Tibial nerve (tissue), 3 donors: Measurements from ENCODE around the gene DCP1B.

Experiments used
- CTCF ChIP-seq, 5 experiments: fragments of 200-600 bp in 3 of 5; fragments of 450-650 bp in 2 of 5; sonication (generic) in 3 of 5; IDR thresholded peaks; one replicate each; pipeline ENCODE4 v1.5.1; 2016 to 2019; ENCODE audit warnings: antibody characterized with exemption in 5 of 5, mild to moderate bottlenecking in 3 of 5, moderate library complexity in 2 of 5
- POLR2A ChIP-seq, 2 donors: fragments of 450-650 bp; IDR thresholded peaks; one replicate each; pipeline ENCODE4 v1.6.1; 2017; ENCODE audit warnings: antibody characterized with exemption in 2 of 2, mild to moderate bottlenecking in 2 of 2, moderate library complexity in 2 of 2

GRCh38 chr12:1993871-1994371 is 10.3 kb downstream of the DCP1B start:
- TF ChIP-seq CTCF (IDR thresholded peaks at IDR 0.05) (no peak), POLR2A (IDR thresholded peaks at IDR 0.05) (no peak)
